Trophoblast cell (in vitro differentiated cells and primary cell): ENCODE measurements around the gene CHML. TPM values are rescaled to one million over a fixed set of nuclear protein-coding genes. Genes with fewer than 3 reads are reported as not detected.

Experiments used
- DNase-seq, 2 donors: peaks; one replicate each; pipeline ENCODE4 v3.0.0-alpha.2; 2016
- H2AFZ ChIP-seq: 2 replicates; pipeline ENCODE4 v1.6.1; 2013; ENCODE audit warnings: low read length, moderate library complexity, mild to moderate bottlenecking; ENCODE audit not compliant: insufficient read depth, poor library complexity
- H2AK5ac ChIP-seq: 2 replicates; pipeline ENCODE4 v1.6.1; 2013; ENCODE audit warnings: mild to moderate bottlenecking, low read length
- H2BK120ac ChIP-seq: 2 replicates; pipeline ENCODE4 v1.6.1; 2013; ENCODE audit warnings: low read length, mild to moderate bottlenecking, moderate library complexity; ENCODE audit not compliant: insufficient read depth, poor library complexity
- H2BK12ac ChIP-seq: 2 replicates; pipeline ENCODE4 v1.6.1; 2013; ENCODE audit warnings: mild to moderate bottlenecking, low read length, moderate library complexity
- H2BK5ac ChIP-seq: 2 replicates; pipeline ENCODE4 v1.6.1; 2013; ENCODE audit warnings: low read length, low read depth, moderate library complexity, mild to moderate bottlenecking; ENCODE audit not compliant: poor library complexity
- H3K14ac ChIP-seq: 2 replicates; pipeline ENCODE4 v1.6.1; 2013; ENCODE audit warnings: mild to moderate bottlenecking, low read length
- H3K18ac ChIP-seq: 2 replicates; pipeline ENCODE4 v1.6.1; 2013; ENCODE audit warnings: mild to moderate bottlenecking, low read length
- H3K23ac ChIP-seq: 2 replicates; pipeline ENCODE4 v1.6.1; 2013; ENCODE audit warnings: low read length
- H3K27ac ChIP-seq: 2 replicates; pipeline ENCODE4 v1.5.1; 2013; ENCODE audit warnings: low read depth, mild to moderate bottlenecking, inconsistent platforms, low read length, moderate library complexity
- H3K27me3 ChIP-seq: 2 replicates; pipeline ENCODE4 v1.6.1; 2013; ENCODE audit warnings: inconsistent platforms, mild to moderate bottlenecking, low read length, moderate library complexity; ENCODE audit not compliant: insufficient read depth
- H3K36me3 ChIP-seq, 2 experiments: 1 replicate in 1 of 2; 2 replicates in 1 of 2; pipeline ENCODE4 v1.6.1; 2013; ENCODE audit warnings: low read length in 2 of 2, mild to moderate bottlenecking in 2 of 2, moderate library complexity in 1 of 2; ENCODE audit not compliant: insufficient read depth in 2 of 2, control insufficient read depth in 1 of 2
- H3K4ac ChIP-seq: 2 replicates; pipeline ENCODE4 v1.6.1; 2013; ENCODE audit warnings: low read depth, mild to moderate bottlenecking, low read length, moderate library complexity
- H3K4me1 ChIP-seq, 2 experiments: 1 replicate in 1 of 2; 2 replicates in 1 of 2; pipeline ENCODE4 v1.6.1; 2013; ENCODE audit warnings: low read length in 2 of 2, mild to moderate bottlenecking in 2 of 2, moderate library complexity in 1 of 2; ENCODE audit not compliant: insufficient read depth in 2 of 2, control insufficient read depth in 1 of 2
- H3K4me2 ChIP-seq: 2 replicates; pipeline ENCODE4 v1.6.1; 2013; ENCODE audit warnings: inconsistent platforms, mild to moderate bottlenecking, low read length, moderate library complexity
- H3K4me3 ChIP-seq: 2 replicates; pipeline ENCODE4 v1.5.1; 2013; ENCODE audit warnings: mild to moderate bottlenecking, low read depth, low read length, inconsistent platforms
- H3K79me1 ChIP-seq: one replicate; pipeline ENCODE4 v1.6.1; 2013; ENCODE audit warnings: low read length
- H3K79me2 ChIP-seq: 2 replicates; pipeline ENCODE4 v1.6.1; 2013; ENCODE audit warnings: low read length, mild to moderate bottlenecking; ENCODE audit not compliant: control insufficient read depth, insufficient read depth, poor library complexity
- H3K9ac ChIP-seq: 2 replicates; pipeline ENCODE4 v1.6.1; 2013; ENCODE audit warnings: mild to moderate bottlenecking, low read length
- H3K9me3 ChIP-seq: 2 replicates; pipeline ENCODE4 v1.6.1; 2013; ENCODE audit warnings: low read depth, mild to moderate bottlenecking, control low read depth, inconsistent platforms, low read length; ENCODE audit not compliant: insufficient read depth
- H4K12ac ChIP-seq: 2 replicates; pipeline ENCODE4 v1.6.1; 2013; ENCODE audit warnings: low read depth, mild to moderate bottlenecking, low read length, moderate library complexity
- H4K8ac ChIP-seq: 2 replicates; pipeline ENCODE4 v1.6.1; 2013; ENCODE audit warnings: low read depth, mild to moderate bottlenecking, low read length, moderate library complexity
- H4K91ac ChIP-seq: one replicate; pipeline ENCODE4 v1.6.1; 2013; ENCODE audit warnings: low read depth, mild to moderate bottlenecking, low read length, moderate library complexity
- WGBS: extraction: QIAGEN DNeasy Blood & Tissue Kit; methylation state at CpG from one replicate; pipeline ENCODE4 v1.1.7; 2013; ENCODE audit warnings: missing lambda C conversion rate; ENCODE audit not compliant: insufficient read length, insufficient coverage; ENCODE audit errors: extremely low coverage; 5-methylcytosine and 5-hydroxymethylcytosine counted together
- polyA plus RNA-seq: library from polyadenylated mRNA; stranded (reverse); fragments of 200-250 nt; gene quantifications from 2 replicates; pipeline ENCODE4 v1.2.3, GENCODE V29; 2013

Gene CHML
- 9.6 and 10.3 TPM in 2 replicates for polyA plus RNA-seq

GRCh38 chr1:241640149-241640866, at the start of gene CHML, which contains the start of gene OPN3:
TSS of gene CHML (minus strand) at chr1:241640369. CDS start at chr1:241635766, 4,603 bp downstream.
TSS of gene OPN3 (minus strand) at chr1:241640369. CDS start at chr1:241640254, 115 bp downstream.
- Histone ChIP-seq H4K12ac (peak within 1 kb of the TSS; percentile 99), H4K91ac (peak within 1 kb of the TSS; percentile 98), H3K27me3 (no peaks in the 10 kb centered on the region), H3K36me3 (peaks cover 0 to 3% of the 10 kb centered on the region in 2 experiments), H3K14ac (peak within 1 kb of the TSS; percentile 100), H2BK12ac (peak within 1 kb of the TSS; percentile 97), H4K8ac (peak within 1 kb of the TSS; percentile 99), H3K4me3 (peak within 1 kb of the TSS; percentile 85), H2BK120ac (peak within 1 kb of the TSS; percentile 99), H3K4me1 (peaks cover 2 to 15% of the 10 kb centered on the region in 2 experiments), H3K4ac (peak within 1 kb of the TSS; percentile 100), H2AFZ (peak within 1 kb of the TSS; percentile 98), H2AK5ac (peak within 1 kb of the TSS; percentile 97), H3K79me2 (peaks cover 9% of the 10 kb centered on the region), H2BK5ac (peak within 1 kb of the TSS; percentile 97), H3K9ac (peak within 1 kb of the TSS; percentile 86), H3K79me1 (peaks cover 10% of the 10 kb centered on the region), H3K18ac (peak within 1 kb of the TSS; percentile 100), H3K23ac (no peak within 1 kb of the TSS), H3K9me3 (peaks cover 3% of the 10 kb centered on the region), H3K27ac (peak within 1 kb of the TSS; percentile 80), H3K4me2 (peak within 1 kb of the TSS; percentile 93)
- WGBS = no CpG with 5 or more reads among the region's 81 CpGs
- DNase-seq = peak; percentile 79 to 90

- WGBS = no CpG with 5 or more reads among the region's 2 CpGs
- Histone ChIP-seq H3K14ac (no peak overlapping the region), H2BK5ac (no peak overlapping the region), H4K91ac (no peak overlapping the region), H3K79me1 (peaks cover 2% of the 10 kb centered on the region), H3K79me2 (no peaks in the 10 kb centered on the region), H3K9me3 (no peaks in the 10 kb centered on the region), H2AK5ac (no peak overlapping the region), H3K9ac (no peak overlapping the region), H3K27ac (peak overlapping the region; percentile 89), H3K4me2 (peak overlapping the region; percentile 6), H3K4ac (no peak overlapping the region), H3K18ac (no peak overlapping the region), H3K27me3 (no peaks in the 10 kb centered on the region), H3K4me3 (no peak overlapping the region), H3K4me1 (peaks cover 0 to 2% of the 10 kb centered on the region in 2 experiments), H2AFZ (no peak overlapping the region), H2BK12ac (no peak overlapping the region), H3K23ac (no peak overlapping the region), H2BK120ac (no peak overlapping the region), H3K36me3 (no peaks in the 10 kb centered on the region), H4K12ac (no peak overlapping the region), H4K8ac (no peak overlapping the region)
- peak; percentile 88 to 94 for DNase-seq
Measured at GRCh38 chr1:241688940-241689368, 48.8 kb upstream of the CHML start.

- WGBS = no CpG with 5 or more reads among the region's 1 CpG
- DNase-seq = no peak
- no peak overlapping the region for H2AFZ ChIP-seq
Measured at GRCh38 chr1:241684108-241684507, 43.9 kb upstream of the CHML start.

GRCh38 chr1:241682921-241683320, 42.8 kb upstream of the CHML start:
- Histone ChIP-seq H3K4ac (no peak overlapping the region), H4K91ac (no peak overlapping the region), H2AFZ (no peak overlapping the region), H3K14ac (no peak overlapping the region), H2AK5ac (no peak overlapping the region), H3K27me3 (no peaks in the 10 kb centered on the region), H3K4me3 (no peak overlapping the region), H2BK12ac (no peak overlapping the region), H3K9me3 (no peaks in the 10 kb centered on the region), H2BK5ac (no peak overlapping the region), H3K79me1 (no peaks in the 10 kb centered on the region), H3K36me3 (no peaks in the 10 kb centered on the region), H3K18ac (no peak overlapping the region), H4K12ac (no peak overlapping the region), H2BK120ac (no peak overlapping the region), H4K8ac (no peak overlapping the region), H3K4me2 (no peak overlapping the region), H3K27ac (no peak overlapping the region), H3K23ac (no peak overlapping the region), H3K4me1 (no peaks in the 10 kb centered on the region), H3K79me2 (no peaks in the 10 kb centered on the region), H3K9ac (no peak overlapping the region)
- no peak for DNase-seq
- WGBS = no CpG with 5 or more reads among the region's 2 CpGs

More at GRCh38 chr1:241684108-241684507, 43.9 kb upstream of the CHML start:
- no peak overlapping the region for H2AK5ac ChIP-seq
- no peak overlapping the region for H2BK12ac ChIP-seq
- H3K27ac ChIP-seq = no peak overlapping the region
- H3K36me3 ChIP-seq = no peaks in the 10 kb centered on the region
- H3K9me3 ChIP-seq = no peaks in the 10 kb centered on the region
- H4K12ac ChIP-seq = no peak overlapping the region
- no peak overlapping the region for H3K9ac ChIP-seq
- H3K23ac ChIP-seq = no peak overlapping the region
- no peak overlapping the region for H4K8ac ChIP-seq
- no peak overlapping the region for H4K91ac ChIP-seq
- no peak overlapping the region for H3K18ac ChIP-seq
- no peak overlapping the region for H3K4ac ChIP-seq
- peaks cover 0 to 2% of the 10 kb centered on the region in 2 experiments for H3K4me1 ChIP-seq
- H2BK5ac ChIP-seq = no peak overlapping the region
- peaks cover 2% of the 10 kb centered on the region for H3K79me1 ChIP-seq
- no peaks in the 10 kb centered on the region for H3K79me2 ChIP-seq
- H3K4me2 ChIP-seq = no peak overlapping the region
- H3K14ac ChIP-seq = no peak overlapping the region
- H3K4me3 ChIP-seq = no peak overlapping the region
- H3K27me3 ChIP-seq = no peaks in the 10 kb centered on the region
- H2BK120ac ChIP-seq = no peak overlapping the region
